Measurements from ENCODE around the gene PF4V1.

- TF ChIP-seq EZH2 (IDR thresholded peaks at IDR 0.05; ENCODE audit: borderline replicate concordance, low read depth, low read length, severe bottlenecking) (no peak), CTCF (IDR thresholded peaks at IDR 0.05; ENCODE audit: borderline replicate concordance, extremely low read depth, low read length, poor library complexity, severe bottlenecking) (no peak)
Observed at GRCh38 chr4:73891739-73892405, 38.8 kb downstream of the PF4V1 start.
